KMS-11 (cell line): Measurements from ENCODE around the gene C16orf95.
"Not testable (repeated sequence)": the region's sequence is repeated elsewhere in the genome, so short reads cannot be mapped to it uniquely, and the experiment has no call there.

Source experiments
- H2AFZ ChIP-seq: fragments of 200-600 bp; sonication (generic); 2 replicates; pipeline ENCODE4 v1.6.1; 2016; ENCODE audit warnings: antibody characterized with exemption, mixed run types, low read depth
- H3K27ac ChIP-seq: fragments of 200-600 bp; sonication (generic); 2 replicates; pipeline ENCODE4 v1.6.1; 2016; ENCODE audit warnings: mild to moderate bottlenecking, mixed run types
- H3K27me3 ChIP-seq: fragments of 200-600 bp; sonication (generic); 2 replicates; pipeline ENCODE4 v1.6.1; 2017; ENCODE audit warnings: mild to moderate bottlenecking, low read depth, mixed run types, moderate library complexity; ENCODE audit not compliant: insufficient read depth
- H3K36me3 ChIP-seq: fragments of 200-600 bp; sonication (generic); 2 replicates; pipeline ENCODE4 v1.6.1; 2017; ENCODE audit warnings: mild to moderate bottlenecking, mixed run types; ENCODE audit not compliant: insufficient read depth
- H3K4me1 ChIP-seq: fragments of 200-600 bp; sonication (generic); 2 replicates; pipeline ENCODE4 v1.6.1; 2016; ENCODE audit warnings: mild to moderate bottlenecking, low read depth, mixed run types; ENCODE audit not compliant: poor library complexity, severe bottlenecking
- H3K4me2 ChIP-seq: fragments of 200-600 bp; sonication (generic); 2 replicates; pipeline ENCODE4 v1.7.0; 2016; ENCODE audit warnings: mild to moderate bottlenecking, mixed run types
- H3K4me3 ChIP-seq: fragments of 200-600 bp; sonication (generic); IDR thresholded peaks from 2 replicates; pipeline ENCODE4 v1.6.1; 2017; ENCODE audit warnings: low read depth, low read length, mixed read lengths; ENCODE audit not compliant: insufficient read depth
- H3K79me2 ChIP-seq: fragments of 200-600 bp; sonication (generic); 2 replicates; pipeline ENCODE4 v1.6.1; 2016; ENCODE audit warnings: low read depth, mixed run types; ENCODE audit not compliant: insufficient read depth
- H3K9ac ChIP-seq: fragments of 200-600 bp; sonication (generic); 2 replicates; pipeline ENCODE4 v1.6.1; 2016; ENCODE audit warnings: mild to moderate bottlenecking, mixed run types
- H4K20me1 ChIP-seq: fragments of 200-600 bp; sonication (generic); 2 replicates; pipeline ENCODE4 v1.6.1; 2016; ENCODE audit warnings: mild to moderate bottlenecking, mixed run types; ENCODE audit not compliant: insufficient read depth
- CTCF ChIP-seq: fragments of 200-600 bp; sonication (generic); conservative IDR thresholded peaks from 2 replicates; pipeline ENCODE4 v1.6.1; 2017; ENCODE audit warnings: low read depth, mild to moderate bottlenecking, antibody characterized with exemption, low read length, moderate library complexity, mixed read lengths

C16orf95 gene

DNA sequence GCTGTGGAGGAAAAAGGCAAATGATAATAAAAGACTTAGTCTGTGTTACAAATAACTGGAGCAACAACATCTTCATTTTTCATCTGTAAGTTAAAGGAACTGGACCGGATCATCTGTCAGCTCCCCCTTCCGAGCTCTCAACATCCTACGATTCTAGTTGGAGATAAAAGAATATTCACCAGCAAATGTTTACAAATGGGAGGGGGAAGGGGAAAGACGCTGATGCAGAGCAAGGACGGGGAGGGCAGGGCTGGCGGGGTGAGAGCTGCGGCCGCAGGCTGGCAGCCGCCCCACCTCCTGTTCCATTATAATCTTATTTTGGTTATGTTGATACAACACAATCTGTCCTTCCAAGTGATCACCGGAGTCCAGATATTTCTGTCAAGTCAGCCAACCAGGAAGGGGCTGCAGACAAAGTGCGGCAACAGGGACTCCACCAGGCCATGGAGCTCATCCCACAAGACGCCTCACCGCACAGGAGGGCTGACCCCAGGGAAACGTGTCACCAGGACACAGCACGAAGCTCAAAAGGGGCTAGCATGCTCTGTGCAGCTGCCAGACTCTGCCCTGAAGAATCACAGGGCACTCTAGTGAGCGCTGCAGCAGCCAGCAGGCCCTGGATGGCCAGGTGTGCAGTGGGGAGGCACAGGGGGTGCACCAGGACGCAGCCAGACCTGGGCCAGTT lies 46.7 kb upstream of the C16orf95 start:
- Histone ChIP-seq H3K4me3 (no peak overlapping the region), H3K79me2 (peaks cover 43% of the 10 kb centered on the region; the same call in 1 of the 2 replicates), H3K27ac (no peak overlapping the region), H3K4me1 (no peaks in the 10 kb centered on the region), H3K36me3 (no peaks in the 10 kb centered on the region; the same call in 1 of the 2 replicates), H3K4me2 (no peak overlapping the region), H3K27me3 (no peaks in the 10 kb centered on the region), H4K20me1 (no peaks in the 10 kb centered on the region), H3K9ac (no peak overlapping the region), H2AFZ (no peak overlapping the region)
- TF ChIP-seq CTCF = no peak

- H3K9ac ChIP-seq, H3K27me3 ChIP-seq, H3K4me3 ChIP-seq, H2AFZ ChIP-seq, H3K4me2 ChIP-seq, H3K4me1 ChIP-seq, H4K20me1 ChIP-seq, H3K27ac ChIP-seq, H3K36me3 ChIP-seq: not testable (repeated sequence)
- H3K79me2 ChIP-seq = peaks cover 35% of the 10 kb centered on the region; the same call in 1 of the 2 replicates
Observed at GRCh38 chr16:87362828-87363559, 45.8 kb upstream of the C16orf95 start.

DNA sequence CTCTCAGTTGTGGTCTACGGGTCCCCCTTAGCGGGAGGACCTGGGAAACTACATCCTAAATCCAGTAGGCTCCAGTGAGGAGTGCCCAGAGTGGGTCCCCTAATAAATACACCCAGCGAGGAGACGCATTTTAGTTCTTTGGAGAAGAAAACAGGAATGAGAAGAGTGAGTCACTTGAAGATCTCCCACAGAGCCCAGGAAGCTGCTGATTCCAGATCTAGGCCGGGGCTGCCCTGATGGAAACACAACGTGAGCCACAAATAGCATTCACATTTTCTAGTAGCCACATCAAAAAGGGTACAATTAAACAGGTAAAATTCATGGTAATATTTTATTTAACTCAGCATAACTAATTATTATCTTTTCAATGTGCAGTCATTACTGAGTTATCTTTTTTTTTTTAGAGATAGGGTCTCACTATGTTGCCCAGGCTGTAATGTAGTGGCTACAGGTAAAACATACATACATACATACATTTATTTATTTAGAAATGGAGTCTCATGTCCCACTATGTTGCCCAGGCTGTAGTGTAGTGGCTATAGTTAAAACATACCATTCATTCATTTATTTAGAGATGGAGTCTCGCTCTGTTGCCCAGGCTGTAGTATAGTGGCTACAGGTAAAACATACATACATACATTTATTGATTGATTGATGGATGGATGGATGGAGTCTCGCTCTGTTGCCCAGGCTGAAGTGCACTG lies 44.9 kb upstream of the C16orf95 start:
- H3K27me3 ChIP-seq = no peaks in the 10 kb centered on the region
- no peak overlapping the region for H3K4me2 ChIP-seq
- no peaks in the 10 kb centered on the region for H4K20me1 ChIP-seq
- no peak overlapping the region for H3K4me3 ChIP-seq
- no peak overlapping the region for H2AFZ ChIP-seq
- H3K9ac ChIP-seq = no peak overlapping the region
- TF ChIP-seq CTCF = no peak
- H3K27ac ChIP-seq = no peak overlapping the region
- no peaks in the 10 kb centered on the region; the same call in 1 of the 2 replicates for H3K36me3 ChIP-seq
- H3K4me1 ChIP-seq = no peaks in the 10 kb centered on the region
- H3K79me2 ChIP-seq = peaks cover 26% of the 10 kb centered on the region; the same call in 1 of the 2 replicates

- no peak overlapping the region for H3K4me2 ChIP-seq
- no peaks in the 10 kb centered on the region for H3K4me1 ChIP-seq
- H3K27ac ChIP-seq = no peak overlapping the region
- no peaks in the 10 kb centered on the region for H3K27me3 ChIP-seq
- no peak overlapping the region for H2AFZ ChIP-seq
- H4K20me1 ChIP-seq = no peaks in the 10 kb centered on the region
- no peaks in the 10 kb centered on the region; the same call in 1 of the 2 replicates for H3K36me3 ChIP-seq
- TF ChIP-seq CTCF = no peak
- peaks cover 17% of the 10 kb centered on the region; the same call in 1 of the 2 replicates for H3K79me2 ChIP-seq
- no peak overlapping the region for H3K4me3 ChIP-seq
- no peak overlapping the region for H3K9ac ChIP-seq
Observed at GRCh38 chr16:87360862-87361610, 43.8 kb upstream of the C16orf95 start.
